ENCODE data around the gene BCAR3.

DNA sequence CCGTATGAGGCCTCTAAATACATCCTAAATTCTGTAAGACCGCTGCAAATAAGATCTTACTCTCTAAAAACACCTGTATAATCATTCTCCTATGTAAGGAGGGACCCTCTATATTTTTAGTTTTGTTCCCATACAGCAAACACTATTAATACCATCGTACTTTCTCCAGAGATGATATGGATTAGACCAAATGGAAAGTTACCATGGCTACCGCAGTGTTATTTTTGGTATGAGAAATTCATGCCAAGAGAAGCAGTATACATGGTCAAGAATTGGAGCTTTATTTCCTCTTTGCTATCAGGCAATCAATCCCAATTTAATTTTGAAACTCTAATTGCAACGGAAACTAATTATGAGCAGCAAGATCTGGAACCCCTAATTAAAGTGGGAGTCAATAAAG is 70.0 kb downstream of the BCAR3 start:
- TF ChIP-seq, protein P1, sequence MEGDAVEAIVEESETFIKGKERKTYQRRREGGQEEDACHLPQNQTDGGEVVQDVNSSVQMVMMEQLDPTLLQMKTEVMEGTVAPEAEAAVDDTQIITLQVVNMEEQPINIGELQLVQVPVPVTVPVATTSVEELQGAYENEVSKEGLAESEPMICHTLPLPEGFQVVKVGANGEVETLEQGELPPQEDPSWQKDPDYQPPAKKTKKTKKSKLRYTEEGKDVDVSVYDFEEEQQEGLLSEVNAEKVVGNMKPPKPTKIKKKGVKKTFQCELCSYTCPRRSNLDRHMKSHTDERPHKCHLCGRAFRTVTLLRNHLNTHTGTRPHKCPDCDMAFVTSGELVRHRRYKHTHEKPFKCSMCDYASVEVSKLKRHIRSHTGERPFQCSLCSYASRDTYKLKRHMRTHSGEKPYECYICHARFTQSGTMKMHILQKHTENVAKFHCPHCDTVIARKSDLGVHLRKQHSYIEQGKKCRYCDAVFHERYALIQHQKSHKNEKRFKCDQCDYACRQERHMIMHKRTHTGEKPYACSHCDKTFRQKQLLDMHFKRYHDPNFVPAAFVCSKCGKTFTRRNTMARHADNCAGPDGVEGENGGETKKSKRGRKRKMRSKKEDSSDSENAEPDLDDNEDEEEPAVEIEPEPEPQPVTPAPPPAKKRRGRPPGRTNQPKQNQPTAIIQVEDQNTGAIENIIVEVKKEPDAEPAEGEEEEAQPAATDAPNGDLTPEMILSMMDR (IDR thresholded peaks at IDR 0.05) = no peak
- TF ChIP-seq POLR2AphosphoS5 (IDR thresholded peaks at IDR 0.05; ENCODE audit: insufficient read depth in 1 of 2, low read depth in 1 of 2) (no peak), POLR2A (IDR thresholded peaks at IDR 0.05) (no peak)

Measured in vagina (tissue), 2 donors.